Activated CD4-positive, alpha-beta T cell treated with anti-CD3 and anti-CD28 coated beads for 1 hour (primary cell): ENCODE measurements around the gene NKAIN4.

Source experiments
- DNase-seq: peaks from one replicate; pipeline ENCODE4 v3.0.0-alpha.2; 2020

NKAIN4 gene

DNA sequence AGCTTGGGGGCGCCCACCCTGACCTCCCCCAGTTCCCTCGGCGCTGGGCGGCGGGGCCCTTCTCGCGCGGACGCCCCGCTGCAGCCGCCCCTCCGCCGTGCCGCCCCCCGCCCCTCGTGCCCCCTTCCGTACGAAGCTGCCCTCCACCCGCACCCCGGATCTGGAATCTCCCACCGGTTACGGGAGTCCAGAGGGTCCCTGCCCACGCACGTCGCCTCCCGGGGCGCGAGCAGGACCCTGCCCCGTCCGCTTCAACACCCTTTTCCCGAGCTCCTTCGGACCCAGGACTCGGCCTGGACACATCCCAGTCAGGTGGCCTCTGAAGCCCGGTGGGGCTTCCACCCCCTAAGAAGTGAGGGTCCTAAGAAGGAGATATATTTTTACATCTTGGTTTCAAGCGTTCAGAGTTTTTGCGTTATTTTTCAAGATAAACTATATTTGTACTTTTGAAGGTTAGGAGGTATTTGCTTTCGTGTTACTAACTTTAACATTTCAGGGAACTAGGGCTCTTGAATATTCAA, 18.9 kb upstream of the NKAIN4 start:
- DNase-seq, result no peak

- peak; percentile 81 for DNase-seq
Measured at GRCh38 chr20:63272105-63273058, 18.1 kb upstream of the NKAIN4 start, which contains the start of gene ARFGAP1. ARFGAP1 (plus strand) TSS chr20:63272813; CDS start chr20:63275581, 2,768 bp downstream.

GRCh38 chr20:63270606-63271325, 16.5 kb upstream of the NKAIN4 start:
- no peak for DNase-seq

- DNase-seq, result no peak
Measured at GRCh38 chr20:63269724-63270123, 15.5 kb upstream of the NKAIN4 start.

- DNase-seq, result no peak
Measured at GRCh38 chr20:63268671-63269439, 14.6 kb upstream of the NKAIN4 start.

- no peak for DNase-seq
Measured at GRCh38 chr20:63268256-63268655, 14.0 kb upstream of the NKAIN4 start.

- DNase-seq, result no peak
Measured at GRCh38 chr20:63267691-63268090, 13.4 kb upstream of the NKAIN4 start.

DNA sequence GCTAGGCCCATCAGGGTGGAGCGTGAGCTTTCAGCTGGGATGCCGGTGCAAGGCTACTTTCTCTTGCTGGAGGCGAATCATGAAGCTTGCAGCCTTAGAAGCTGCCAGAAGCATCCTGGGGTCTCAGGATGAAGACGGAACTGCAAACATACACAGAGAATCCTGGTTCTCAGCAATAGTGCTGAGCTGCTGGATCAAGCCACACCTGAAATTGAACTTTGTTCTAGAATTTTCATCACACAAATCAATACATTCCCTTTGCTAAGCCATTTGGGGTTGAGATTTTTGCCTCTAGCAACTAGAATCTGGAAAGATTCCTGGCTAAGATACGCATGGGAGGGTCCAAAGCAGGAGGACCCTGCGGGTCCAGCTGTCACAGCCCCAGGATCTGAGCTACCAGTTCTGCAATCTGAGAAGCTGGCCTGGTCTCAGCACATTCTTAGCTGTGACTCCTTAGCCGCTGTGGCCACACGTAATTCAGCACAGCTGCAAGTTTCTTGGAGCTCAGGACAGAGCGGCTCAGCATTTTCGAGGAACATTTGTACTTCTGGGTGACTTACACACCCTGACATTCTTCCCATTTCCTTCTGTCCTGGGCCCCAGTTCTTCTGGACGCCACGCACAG, 11.7 kb upstream of the NKAIN4 start:
- no peak for DNase-seq

GRCh38 chr20:63264519-63264918, 10.3 kb upstream of the NKAIN4 start:
- no peak for DNase-seq

DNA sequence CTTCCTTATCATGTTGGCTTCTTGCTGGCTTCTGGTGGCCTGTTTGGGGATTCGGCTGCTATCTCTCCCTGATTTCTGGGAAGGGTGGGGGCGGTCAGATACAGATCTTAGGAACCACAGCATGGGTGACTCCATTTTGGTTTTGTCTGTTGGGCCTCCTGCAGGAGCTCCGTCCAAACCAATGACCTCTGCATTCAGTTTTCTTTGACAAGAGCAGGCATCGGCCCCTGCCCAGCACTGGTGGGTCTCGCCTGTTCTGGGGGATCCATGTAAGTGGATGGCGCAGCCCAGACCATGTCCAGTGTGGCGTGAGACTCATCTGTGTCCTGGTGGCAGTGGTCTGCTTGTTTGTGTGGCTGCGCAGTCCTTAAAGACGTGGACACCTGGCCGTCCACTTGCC, 9.7 kb upstream of the NKAIN4 start:
- DNase-seq, result no peak

- no peak for DNase-seq
Measured at GRCh38 chr20:63262836-63263235, 8.6 kb upstream of the NKAIN4 start.

- no peak for DNase-seq
Measured at GRCh38 chr20:63261795-63262528, 7.7 kb upstream of the NKAIN4 start.

DNA sequence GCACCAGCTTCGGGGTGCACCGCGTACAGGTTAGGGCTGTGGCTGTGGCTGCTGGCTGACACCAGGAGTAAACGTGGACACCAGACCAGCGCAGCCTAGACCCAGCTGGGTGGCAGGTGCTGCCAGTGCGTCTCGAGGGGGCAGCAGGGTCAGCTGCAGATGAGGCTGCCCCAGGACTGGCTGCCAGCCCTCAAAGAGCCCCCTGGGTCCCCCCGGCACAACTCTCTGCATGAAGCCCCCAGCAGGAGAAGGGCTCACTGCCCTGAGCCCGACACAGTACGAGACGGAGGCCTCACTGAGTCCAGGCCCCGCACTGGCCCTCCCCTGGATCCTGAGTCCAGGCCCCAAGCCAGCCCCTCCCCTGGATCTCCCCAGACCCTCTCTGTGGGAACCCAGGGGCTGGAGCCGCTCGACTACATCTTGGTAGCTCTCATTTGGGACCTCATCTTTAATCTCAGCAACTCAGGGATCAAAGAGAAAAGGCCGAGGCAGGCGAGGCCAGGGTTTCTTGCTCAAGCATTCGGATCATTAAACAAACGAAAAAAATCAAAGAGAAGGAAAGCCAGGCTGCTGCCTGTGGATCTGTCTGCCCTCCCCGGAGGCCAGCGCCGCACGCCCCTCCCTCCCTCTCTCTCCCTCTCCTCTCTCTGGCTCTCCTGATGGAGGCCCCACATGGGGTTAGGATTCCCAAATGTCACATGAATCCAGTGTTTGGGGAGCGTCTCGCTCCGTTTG, 7.0 kb upstream of the NKAIN4 start:
- no peak for DNase-seq

DNA sequence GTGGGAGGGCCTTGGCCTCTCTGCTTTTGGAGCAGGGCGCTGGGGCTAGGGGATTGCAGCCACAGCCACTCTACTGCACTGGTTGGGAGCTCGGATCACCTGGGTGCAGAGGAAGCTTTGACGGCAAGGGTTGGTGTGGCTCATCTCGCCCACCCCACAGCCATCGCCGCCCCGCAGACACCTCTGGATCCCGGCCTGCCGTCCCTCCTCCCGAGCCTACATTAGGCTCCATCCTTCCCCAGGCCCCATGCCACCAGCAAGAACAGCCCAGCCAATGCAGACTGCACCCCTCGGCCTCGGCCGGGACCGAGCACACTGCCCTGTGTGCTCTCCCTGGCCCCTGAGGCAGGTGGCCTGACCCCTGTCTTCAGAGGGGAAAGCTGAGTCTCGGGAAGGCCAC, 6.3 kb upstream of the NKAIN4 start:
- no peak for DNase-seq

DNA sequence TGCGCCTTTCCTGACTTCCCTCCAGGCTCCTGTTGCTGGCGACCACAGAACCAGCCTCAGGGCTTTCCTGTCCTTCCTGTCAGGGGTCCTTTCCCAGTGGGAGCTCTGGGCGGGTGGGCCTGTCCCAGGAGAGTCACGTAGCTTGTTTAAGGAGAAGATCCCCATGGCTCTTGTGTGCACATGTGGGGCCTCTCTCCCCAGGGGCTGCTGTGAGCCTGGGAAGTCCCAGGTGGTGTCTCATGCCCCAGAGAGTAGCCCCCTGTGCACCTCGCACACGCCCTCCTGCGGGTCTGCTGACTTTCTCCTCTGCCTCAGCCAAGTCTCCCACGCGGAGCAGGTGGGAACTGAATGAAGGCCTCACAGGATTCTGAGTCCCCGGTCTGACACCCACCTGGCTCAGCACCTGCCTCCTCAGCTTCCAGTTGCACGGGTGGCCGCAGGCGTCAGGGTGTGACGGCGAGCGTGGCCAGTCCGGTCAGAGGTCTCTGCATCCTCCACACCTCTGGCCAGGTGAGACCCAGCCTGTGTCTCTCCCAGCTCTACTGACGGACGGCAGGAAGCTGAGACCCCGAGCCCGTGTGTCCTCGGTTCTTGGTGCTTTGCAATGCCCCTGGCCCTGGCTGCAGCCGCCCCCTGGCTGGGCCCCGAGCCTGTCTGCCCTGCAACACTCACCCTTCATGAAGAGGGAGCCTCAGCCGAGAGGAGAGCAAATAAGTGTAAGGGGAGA, 5.6 kb upstream of the NKAIN4 start:
- DNase-seq, result no peak

DNA sequence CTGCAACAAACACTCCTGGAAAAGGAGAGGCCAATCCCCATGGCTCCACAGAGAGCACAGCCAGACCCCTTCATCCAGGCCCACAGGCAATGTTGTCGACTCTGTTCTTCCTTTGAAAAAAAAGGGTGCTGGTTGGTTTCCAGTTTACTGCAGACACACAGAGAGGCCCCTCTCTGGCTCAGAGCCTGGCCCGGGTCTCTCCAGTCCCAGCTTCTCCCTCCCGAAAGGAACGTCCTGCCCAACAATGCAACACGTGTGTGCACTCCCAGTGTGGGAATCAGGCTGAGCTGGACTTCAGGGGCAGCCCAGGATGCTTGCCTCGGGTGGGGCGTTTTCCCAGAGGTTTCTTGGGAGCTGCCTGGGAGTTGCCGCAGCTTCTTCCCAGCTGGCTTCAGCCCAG, 4.5 kb upstream of the NKAIN4 start:
- DNase-seq, result no peak

GRCh38 chr20:63257629-63258028, 3.4 kb upstream of the NKAIN4 start:
- DNase-seq, result no peak

GRCh38 chr20:63256954-63257353, 2.7 kb upstream of the NKAIN4 start:
- no peak for DNase-seq

- DNase-seq, result no peak
Measured at GRCh38 chr20:63255931-63256704, 1.9 kb upstream of the NKAIN4 start.
